KMS-11 (cell line): ENCODE measurements around the gene CFAP73.
A peak's percentile ranks its signal among the peaks of the same experiment; 100 is the strongest.

Experiments used
- H2AFZ ChIP-seq: fragments of 200-600 bp; sonication (generic); 2 replicates; pipeline ENCODE4 v1.6.1; 2016; ENCODE audit warnings: antibody characterized with exemption, mixed run types, low read depth
- H3K27ac ChIP-seq: fragments of 200-600 bp; sonication (generic); 2 replicates; pipeline ENCODE4 v1.6.1; 2016; ENCODE audit warnings: mild to moderate bottlenecking, mixed run types
- H3K27me3 ChIP-seq: fragments of 200-600 bp; sonication (generic); 2 replicates; pipeline ENCODE4 v1.6.1; 2017; ENCODE audit warnings: mild to moderate bottlenecking, low read depth, mixed run types, moderate library complexity; ENCODE audit not compliant: insufficient read depth
- H3K36me3 ChIP-seq: fragments of 200-600 bp; sonication (generic); 2 replicates; pipeline ENCODE4 v1.6.1; 2017; ENCODE audit warnings: mild to moderate bottlenecking, mixed run types; ENCODE audit not compliant: insufficient read depth
- H3K4me1 ChIP-seq: fragments of 200-600 bp; sonication (generic); 2 replicates; pipeline ENCODE4 v1.6.1; 2016; ENCODE audit warnings: mild to moderate bottlenecking, low read depth, mixed run types; ENCODE audit not compliant: poor library complexity, severe bottlenecking
- H3K4me2 ChIP-seq: fragments of 200-600 bp; sonication (generic); 2 replicates; pipeline ENCODE4 v1.7.0; 2016; ENCODE audit warnings: mild to moderate bottlenecking, mixed run types
- H3K4me3 ChIP-seq: fragments of 200-600 bp; sonication (generic); IDR thresholded peaks from 2 replicates; pipeline ENCODE4 v1.6.1; 2017; ENCODE audit warnings: low read depth, low read length, mixed read lengths; ENCODE audit not compliant: insufficient read depth
- H3K79me2 ChIP-seq: fragments of 200-600 bp; sonication (generic); 2 replicates; pipeline ENCODE4 v1.6.1; 2016; ENCODE audit warnings: low read depth, mixed run types; ENCODE audit not compliant: insufficient read depth
- H3K9ac ChIP-seq: fragments of 200-600 bp; sonication (generic); 2 replicates; pipeline ENCODE4 v1.6.1; 2016; ENCODE audit warnings: mild to moderate bottlenecking, mixed run types
- H4K20me1 ChIP-seq: fragments of 200-600 bp; sonication (generic); 2 replicates; pipeline ENCODE4 v1.6.1; 2016; ENCODE audit warnings: mild to moderate bottlenecking, mixed run types; ENCODE audit not compliant: insufficient read depth
- TF ChIP-seq, protein P1 (sequence below): fragments of 200-600 bp; sonication (generic); conservative IDR thresholded peaks from 2 replicates; pipeline ENCODE4 v1.6.1; 2017; ENCODE audit warnings: low read depth, mild to moderate bottlenecking, antibody characterized with exemption, low read length, moderate library complexity, mixed read lengths

CFAP73 gene

GRCh38 chr12:113207613-113208040, 58.1 kb downstream of the CFAP73 start:
- H3K27me3 ChIP-seq, result no peaks in the 10 kb centered on the region
- H3K4me1 ChIP-seq, result peaks cover 60% of the 10 kb centered on the region
- no peak overlapping the region for H3K4me3 ChIP-seq
- TF ChIP-seq, protein P1, sequence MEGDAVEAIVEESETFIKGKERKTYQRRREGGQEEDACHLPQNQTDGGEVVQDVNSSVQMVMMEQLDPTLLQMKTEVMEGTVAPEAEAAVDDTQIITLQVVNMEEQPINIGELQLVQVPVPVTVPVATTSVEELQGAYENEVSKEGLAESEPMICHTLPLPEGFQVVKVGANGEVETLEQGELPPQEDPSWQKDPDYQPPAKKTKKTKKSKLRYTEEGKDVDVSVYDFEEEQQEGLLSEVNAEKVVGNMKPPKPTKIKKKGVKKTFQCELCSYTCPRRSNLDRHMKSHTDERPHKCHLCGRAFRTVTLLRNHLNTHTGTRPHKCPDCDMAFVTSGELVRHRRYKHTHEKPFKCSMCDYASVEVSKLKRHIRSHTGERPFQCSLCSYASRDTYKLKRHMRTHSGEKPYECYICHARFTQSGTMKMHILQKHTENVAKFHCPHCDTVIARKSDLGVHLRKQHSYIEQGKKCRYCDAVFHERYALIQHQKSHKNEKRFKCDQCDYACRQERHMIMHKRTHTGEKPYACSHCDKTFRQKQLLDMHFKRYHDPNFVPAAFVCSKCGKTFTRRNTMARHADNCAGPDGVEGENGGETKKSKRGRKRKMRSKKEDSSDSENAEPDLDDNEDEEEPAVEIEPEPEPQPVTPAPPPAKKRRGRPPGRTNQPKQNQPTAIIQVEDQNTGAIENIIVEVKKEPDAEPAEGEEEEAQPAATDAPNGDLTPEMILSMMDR, result no peak
- H3K79me2 ChIP-seq, result no peaks in the 10 kb centered on the region
- peak overlapping the region; percentile 61; the same call in 1 of the 2 replicates for H3K27ac ChIP-seq
- H3K4me2 ChIP-seq, result peak overlapping the region; percentile 95
- no peaks in the 10 kb centered on the region for H3K36me3 ChIP-seq
- H4K20me1 ChIP-seq, result no peaks in the 10 kb centered on the region
- peak overlapping the region; percentile 9; the same call in 1 of the 2 replicates for H2AFZ ChIP-seq
- no peak overlapping the region for H3K9ac ChIP-seq

GRCh38 chr12:113208041-113208934, 58.8 kb downstream of the CFAP73 start:
- H3K9ac ChIP-seq, result no peak overlapping the region; the same call in 1 of the 2 replicates
- no peaks in the 10 kb centered on the region for H3K79me2 ChIP-seq
- H4K20me1 ChIP-seq, result no peaks in the 10 kb centered on the region
- no peak overlapping the region for H3K4me3 ChIP-seq
- H2AFZ ChIP-seq, result peak overlapping the region; percentile 9; the same call in 1 of the 2 replicates
- H3K4me2 ChIP-seq, result peak overlapping the region; percentile 95
- TF ChIP-seq, protein P1, result no peak
- H3K36me3 ChIP-seq, result no peaks in the 10 kb centered on the region
- no peaks in the 10 kb centered on the region for H3K27me3 ChIP-seq
- peak overlapping the region; percentile 61 for H3K27ac ChIP-seq
- H3K4me1 ChIP-seq, result peaks cover 60% of the 10 kb centered on the region
